ENCODE data around the gene GABRQ.
"Not testable (repeated sequence)": the region's sequence is repeated elsewhere in the genome, so short reads cannot be mapped to it uniquely, and the experiment has no call there.

GRCh38 chrX:152681012-152681411, 43.3 kb downstream of the GABRQ start:
- TF ChIP-seq POLR2A (IDR thresholded peaks at IDR 0.05; ENCODE audit: low read length); GATA1 (IDR thresholded peaks at IDR 0.05; ENCODE audit: low read depth, low read length): not testable (repeated sequence)
